Stimulated activated effector memory CD8-positive, alpha-beta T cell treated with anti-CD3 and anti-CD28 coated beads, Interleukin-12 subunit alpha, Interleukin-12 subunit beta, amount 100 ng/mL, for 72 hours (primary cell): ENCODE measurements around the gene SERPINA10.

Experiments used
- ATAC-seq: fragments of 150-1000 bp; cut with Tn5 transposase; 2 replicates; pipeline ENCODE4 v1.10.0; 2021
- DNase-seq, 2 donors: peaks; one replicate each; pipeline ENCODE4 v3.0.0; 2021 to 2022; ENCODE audit warnings: low spot score in 2 of 2
- H3K27ac Mint-ChIP-seq: one replicate; pipeline ENCODE4 v1.8.0; 2022; ENCODE audit warnings: mild to moderate bottlenecking, mixed read lengths
- H3K36me3 Mint-ChIP-seq: one replicate; pipeline ENCODE4 v1.8.0; 2022; ENCODE audit warnings: mild to moderate bottlenecking, mixed read lengths
- H3K4me1 Mint-ChIP-seq: one replicate; pipeline ENCODE4 v1.8.0; 2022; ENCODE audit warnings: mixed read lengths
- H3K4me3 Mint-ChIP-seq: one replicate; pipeline ENCODE4 v1.8.0; 2022; ENCODE audit warnings: mild to moderate bottlenecking, mixed read lengths
- H3K9me3 Mint-ChIP-seq: one replicate; pipeline ENCODE4 v1.8.0; 2022; ENCODE audit warnings: mixed read lengths

Gene SERPINA10, protein sequence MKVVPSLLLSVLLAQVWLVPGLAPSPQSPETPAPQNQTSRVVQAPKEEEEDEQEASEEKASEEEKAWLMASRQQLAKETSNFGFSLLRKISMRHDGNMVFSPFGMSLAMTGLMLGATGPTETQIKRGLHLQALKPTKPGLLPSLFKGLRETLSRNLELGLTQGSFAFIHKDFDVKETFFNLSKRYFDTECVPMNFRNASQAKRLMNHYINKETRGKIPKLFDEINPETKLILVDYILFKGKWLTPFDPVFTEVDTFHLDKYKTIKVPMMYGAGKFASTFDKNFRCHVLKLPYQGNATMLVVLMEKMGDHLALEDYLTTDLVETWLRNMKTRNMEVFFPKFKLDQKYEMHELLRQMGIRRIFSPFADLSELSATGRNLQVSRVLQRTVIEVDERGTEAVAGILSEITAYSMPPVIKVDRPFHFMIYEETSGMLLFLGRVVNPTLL

DNA sequence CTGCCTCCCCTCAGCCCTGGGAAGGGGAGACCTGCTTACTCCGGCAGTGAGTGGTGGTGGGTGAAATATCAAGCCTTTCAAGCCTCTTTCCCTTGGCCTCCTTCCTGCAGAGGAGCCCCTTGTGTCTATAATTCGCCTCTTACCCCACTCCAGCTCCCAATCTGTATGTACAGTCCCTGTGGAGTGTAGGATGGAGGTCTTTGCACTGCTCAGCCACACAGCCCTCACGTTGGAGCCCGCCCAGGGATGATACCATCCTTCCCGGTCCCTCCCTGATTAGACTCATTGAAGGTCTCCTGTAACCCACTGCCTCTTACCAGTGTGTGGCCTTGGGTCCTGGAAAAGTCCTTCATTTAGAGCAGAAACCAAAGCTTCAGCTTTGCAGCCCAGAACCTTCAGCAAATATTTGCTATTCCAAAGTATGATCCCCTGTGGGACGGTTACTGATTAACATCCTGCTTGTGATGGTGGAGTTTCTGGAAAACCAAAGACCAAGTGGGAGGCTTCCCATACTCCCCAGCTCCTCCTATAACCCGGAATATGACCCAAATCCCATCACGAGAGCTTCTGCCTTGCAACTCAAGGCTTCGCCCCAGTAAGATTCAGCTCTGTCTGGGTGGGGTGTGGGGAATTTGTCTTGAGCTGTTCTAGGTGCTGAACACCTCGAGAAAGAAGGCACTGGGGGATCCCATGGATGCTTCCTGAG is at the start of gene SERPINA10:
Gene SERPINA10 (minus strand): TSS at position 397 of the 706 bp plus-strand sequence. CDS start 2,675 bp downstream, outside the sequence.
- ATAC-seq: peak; percentile 24
- DNase-seq: no peak
- Mint-ChIP-seq H3K36me3 (no peaks in the 10 kb centered on the region), H3K4me3 (no peak within 1 kb of the TSS), H3K27ac (no peak within 1 kb of the TSS), H3K9me3 (no peaks in the 10 kb centered on the region), H3K4me1 (no peaks in the 10 kb centered on the region)

DNA sequence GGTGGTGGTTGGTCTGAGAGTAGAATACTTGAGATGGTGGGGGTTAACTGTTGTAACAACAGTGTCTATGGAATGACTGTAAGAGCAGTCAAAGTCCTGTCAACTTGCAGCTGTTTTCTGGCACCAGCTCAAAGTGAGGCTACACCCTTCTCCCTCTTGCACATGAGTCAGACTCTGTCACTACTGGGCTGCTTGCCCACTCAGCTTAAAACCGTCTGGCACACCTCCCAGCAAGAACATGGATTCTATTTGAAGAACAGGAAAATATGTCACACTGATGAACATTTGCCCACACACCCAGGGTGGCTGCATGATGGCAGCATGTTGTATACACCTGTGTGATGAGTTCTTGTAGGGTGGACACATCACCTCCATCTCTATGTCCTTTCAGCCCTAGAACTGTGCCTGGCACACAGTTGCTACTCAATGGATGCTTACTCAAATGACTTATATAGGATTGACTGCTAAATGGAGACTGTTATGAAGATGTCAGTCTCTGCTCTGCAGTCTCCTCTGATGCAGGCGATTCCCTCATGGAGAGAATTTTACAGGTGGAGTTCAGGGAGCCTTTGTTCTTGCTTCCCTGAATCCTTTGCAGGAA is 49.4 kb upstream of the SERPINA10 start:
- H3K36me3 Mint-ChIP-seq: no peaks in the 10 kb centered on the region
- H3K4me1 Mint-ChIP-seq: peaks cover 23% of the 10 kb centered on the region
- no peak overlapping the region for H3K4me3 Mint-ChIP-seq
- H3K27ac Mint-ChIP-seq: peak overlapping the region; percentile 5
- ATAC-seq (peak; percentile 75), DNase-seq (peak in 1 of 2 donors; percentile 46)
- H3K9me3 Mint-ChIP-seq: peaks cover 6% of the 10 kb centered on the region

DNA sequence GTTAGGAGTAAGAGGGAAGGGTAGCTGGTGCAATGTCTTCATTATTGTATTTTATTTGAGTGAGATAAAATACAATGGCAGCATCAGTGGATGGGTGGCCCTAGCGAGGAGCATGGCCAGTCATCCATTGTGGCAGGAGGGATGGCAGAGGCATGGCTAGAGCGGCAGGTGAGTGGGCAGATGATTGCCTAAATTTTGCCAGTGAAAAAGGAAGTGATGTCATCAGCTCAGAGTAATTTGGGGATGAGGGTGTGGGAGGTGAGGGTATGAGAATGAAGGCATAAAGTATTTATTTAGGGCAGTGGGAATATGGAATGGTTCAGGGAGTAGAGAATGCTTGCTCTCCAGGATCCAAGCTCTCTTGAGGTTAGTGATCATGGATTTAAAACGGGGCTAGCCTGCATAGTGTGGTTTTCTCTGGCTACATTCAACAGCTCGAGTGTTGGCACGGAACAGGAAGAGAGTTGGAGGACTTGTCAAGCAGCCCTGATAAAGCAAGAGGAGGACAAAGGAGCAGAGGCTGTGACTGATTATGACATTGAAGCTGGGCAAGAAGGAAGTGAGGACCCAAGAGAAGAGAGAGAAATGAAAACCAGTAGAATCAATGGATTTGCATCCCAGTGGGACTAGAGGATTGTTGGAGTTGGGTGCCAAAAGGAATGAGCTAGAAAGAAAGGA is 48.7 kb upstream of the SERPINA10 start:
- peak overlapping the region; percentile 5 for H3K27ac Mint-ChIP-seq
- H3K4me3 Mint-ChIP-seq: peak overlapping the region; percentile 1
- H3K36me3 Mint-ChIP-seq: no peaks in the 10 kb centered on the region
- no peak for DNase-seq
- peaks cover 6% of the 10 kb centered on the region for H3K9me3 Mint-ChIP-seq
- no peak for ATAC-seq
- H3K4me1 Mint-ChIP-seq: peaks cover 23% of the 10 kb centered on the region

DNA sequence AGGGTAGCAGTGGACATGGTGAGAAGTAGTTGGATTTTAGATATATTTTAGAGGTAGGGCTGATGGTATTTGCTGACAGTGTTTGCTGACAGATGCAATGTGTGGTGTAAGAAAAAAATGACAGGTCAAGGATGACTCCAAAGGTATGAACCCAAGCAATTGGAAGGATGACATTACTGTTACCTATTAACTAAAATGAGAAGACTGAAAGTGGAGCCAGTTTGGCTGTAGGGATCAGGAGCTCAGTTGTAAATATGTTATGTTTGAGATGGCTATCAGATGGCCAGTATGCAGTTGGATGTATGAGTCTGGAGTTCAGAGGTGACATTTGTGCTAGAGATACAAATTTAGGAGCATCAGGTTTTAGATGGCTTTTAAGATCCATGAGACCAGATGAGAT is 47.5 kb upstream of the SERPINA10 start:
- ATAC-seq: no peak
- peaks cover 18% of the 10 kb centered on the region for H3K4me1 Mint-ChIP-seq

DNA sequence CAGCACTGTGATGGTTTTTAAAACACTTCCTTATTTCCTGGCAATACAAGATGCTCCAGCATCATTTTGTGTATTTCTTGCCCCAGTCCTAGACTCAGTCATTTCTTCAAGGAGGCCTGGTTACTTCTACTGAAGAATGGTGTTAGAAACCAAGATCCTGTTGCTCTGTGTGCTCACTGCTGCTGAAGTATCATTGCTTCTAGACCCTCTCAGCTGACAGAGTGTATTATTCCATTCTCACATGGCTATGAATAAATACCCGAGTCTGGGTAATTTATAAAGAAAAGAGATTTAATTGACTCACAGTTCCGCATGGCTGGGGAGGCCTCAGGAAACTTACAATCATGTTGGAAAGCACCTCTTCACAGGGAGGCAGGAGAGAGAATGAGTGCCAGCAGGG is 45.0 kb upstream of the SERPINA10 start:
- DNase-seq (no peak), ATAC-seq (no peak)
- H3K36me3 Mint-ChIP-seq: no peaks in the 10 kb centered on the region
- peaks cover 6% of the 10 kb centered on the region for H3K9me3 Mint-ChIP-seq
- peaks cover 18% of the 10 kb centered on the region for H3K4me1 Mint-ChIP-seq
- H3K27ac Mint-ChIP-seq: no peak overlapping the region
- no peak overlapping the region for H3K4me3 Mint-ChIP-seq

More for the DNA sequence above, 47.5 kb upstream of the SERPINA10 start:
- no peak overlapping the region for H3K27ac Mint-ChIP-seq
- H3K36me3 Mint-ChIP-seq: no peaks in the 10 kb centered on the region
- no peak for DNase-seq
- H3K4me3 Mint-ChIP-seq: no peak overlapping the region
- peaks cover 6% of the 10 kb centered on the region for H3K9me3 Mint-ChIP-seq

DNA sequence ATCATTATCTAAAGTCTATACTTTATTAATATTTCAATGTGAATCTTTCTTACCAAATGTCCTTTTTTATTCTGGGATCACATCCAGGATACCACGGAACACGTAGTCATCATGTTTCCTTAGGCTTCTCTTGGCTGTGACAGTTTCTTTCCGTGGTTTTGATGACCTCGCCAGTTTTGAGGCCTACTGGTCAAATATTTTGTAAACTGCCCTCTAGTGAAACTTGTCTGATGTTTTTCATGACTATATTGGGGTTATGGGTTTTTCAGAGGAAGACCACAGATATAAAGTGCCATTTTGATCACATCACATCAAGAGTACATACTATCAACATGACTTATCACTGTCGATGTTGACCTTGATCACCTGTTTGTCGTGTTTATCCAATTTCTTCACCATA is 44.2 kb upstream of the SERPINA10 start:
- Mint-ChIP-seq H3K9me3 (peaks cover 6% of the 10 kb centered on the region), H3K4me3 (no peak overlapping the region), H3K27ac (no peak overlapping the region), H3K36me3 (no peaks in the 10 kb centered on the region), H3K4me1 (peaks cover 18% of the 10 kb centered on the region)
- peak; percentile 26 for ATAC-seq
- no peak for DNase-seq

DNA sequence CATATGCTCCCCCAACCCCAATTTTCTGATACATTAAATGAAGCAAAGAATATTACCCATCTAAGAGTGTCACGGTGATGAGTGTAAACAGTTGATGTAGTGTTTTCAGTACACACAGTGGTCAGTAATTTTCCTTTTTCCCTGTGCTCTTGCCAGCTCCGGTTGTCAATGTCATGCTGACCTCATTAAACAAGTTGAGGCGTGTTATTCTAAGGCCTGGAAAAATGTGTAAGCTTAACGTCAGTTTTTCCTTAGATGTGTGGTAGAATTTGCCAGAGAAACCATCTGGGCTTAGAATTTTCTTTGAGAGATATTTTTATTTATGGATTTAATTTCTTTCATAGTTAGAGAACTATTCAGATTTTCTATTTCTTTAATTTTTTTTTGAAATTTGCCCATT is 41.8 kb upstream of the SERPINA10 start:
- no peaks in the 10 kb centered on the region for H3K36me3 Mint-ChIP-seq
- H3K27ac Mint-ChIP-seq: no peak overlapping the region
- DNase-seq: no peak
- no peak for ATAC-seq
- no peaks in the 10 kb centered on the region for H3K4me1 Mint-ChIP-seq
- H3K4me3 Mint-ChIP-seq: no peak overlapping the region
- no peaks in the 10 kb centered on the region for H3K9me3 Mint-ChIP-seq

DNA sequence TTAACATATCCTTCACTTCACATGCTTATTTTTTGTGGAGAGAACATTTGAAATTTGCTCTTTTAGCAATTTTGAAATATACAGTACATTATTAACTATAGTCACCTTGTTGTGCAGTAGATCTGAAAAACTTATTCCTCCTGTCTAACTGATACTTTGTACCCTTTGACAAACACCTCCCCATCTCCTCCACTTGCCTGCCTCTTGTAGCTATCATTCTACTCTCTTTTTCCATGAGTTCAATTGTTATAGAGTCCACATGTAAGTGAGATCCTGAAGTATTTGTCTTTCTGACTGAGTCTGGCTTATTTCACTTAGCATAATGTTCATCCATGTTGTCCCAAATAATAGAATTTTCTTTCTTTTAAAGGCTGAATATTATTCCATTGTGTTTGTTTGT is 39.5 kb upstream of the SERPINA10 start:
- H3K9me3 Mint-ChIP-seq: no peaks in the 10 kb centered on the region
- no peak for DNase-seq
- no peak overlapping the region for H3K4me3 Mint-ChIP-seq
- H3K27ac Mint-ChIP-seq: no peak overlapping the region
- H3K36me3 Mint-ChIP-seq: no peaks in the 10 kb centered on the region
- H3K4me1 Mint-ChIP-seq: no peaks in the 10 kb centered on the region
- ATAC-seq: no peak

DNA sequence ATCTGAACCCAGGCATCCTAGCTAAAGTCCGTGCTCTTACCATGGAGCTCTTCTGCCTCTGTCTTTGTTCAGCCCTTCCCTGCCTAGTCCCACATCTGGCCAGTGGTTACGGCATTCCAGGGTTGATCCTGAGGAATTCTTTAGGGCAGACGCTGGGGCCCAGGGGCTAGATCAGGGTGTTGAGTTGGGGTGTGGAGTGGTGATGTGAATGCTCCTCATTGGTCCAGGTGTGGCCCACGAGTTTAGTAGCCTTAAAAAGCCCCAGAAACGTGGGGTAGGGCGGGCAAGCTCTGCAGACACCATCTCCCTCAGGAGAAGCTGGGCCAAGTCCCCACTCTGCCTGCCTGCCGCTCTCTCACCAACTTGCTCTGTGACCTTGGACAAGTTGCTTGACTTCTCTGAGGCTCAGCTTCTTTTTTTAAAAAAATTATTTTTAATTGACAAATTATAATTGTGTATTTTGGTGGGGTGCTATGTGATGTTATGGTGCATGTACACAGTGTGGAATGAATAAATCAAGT is 39.1 kb upstream of the SERPINA10 start:
- Mint-ChIP-seq H3K9me3 (no peaks in the 10 kb centered on the region), H3K4me3 (no peak overlapping the region), H3K4me1 (no peaks in the 10 kb centered on the region), H3K36me3 (no peaks in the 10 kb centered on the region), H3K27ac (no peak overlapping the region)
- ATAC-seq (no peak), DNase-seq (peak in 1 of 2 donors; percentile 37)

DNA sequence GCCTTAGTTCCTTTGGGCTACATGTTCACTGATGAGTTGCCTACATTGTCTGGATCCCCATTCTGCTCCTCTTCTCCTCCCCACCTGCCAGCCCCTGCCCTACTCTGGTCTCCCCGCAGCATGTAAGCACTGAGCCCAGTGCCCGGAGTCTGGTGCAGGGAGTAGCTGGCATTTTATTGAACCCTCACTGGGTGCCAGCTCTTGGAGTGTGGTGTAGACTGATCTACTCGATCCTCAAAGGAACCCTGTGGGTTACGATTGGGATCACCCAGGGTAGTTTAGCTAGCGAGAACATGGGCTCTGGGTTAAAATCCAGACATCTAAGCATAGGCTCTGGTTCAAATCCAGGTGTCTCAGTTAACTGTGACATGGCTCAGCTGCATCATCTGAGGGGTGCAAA is 38.4 kb upstream of the SERPINA10 start:
- DNase-seq (peak in 1 of 2 donors; percentile 41), ATAC-seq (peak; percentile 26)
- Mint-ChIP-seq H3K9me3 (no peaks in the 10 kb centered on the region), H3K4me1 (no peaks in the 10 kb centered on the region), H3K36me3 (no peaks in the 10 kb centered on the region), H3K4me3 (no peak overlapping the region), H3K27ac (no peak overlapping the region)

DNA sequence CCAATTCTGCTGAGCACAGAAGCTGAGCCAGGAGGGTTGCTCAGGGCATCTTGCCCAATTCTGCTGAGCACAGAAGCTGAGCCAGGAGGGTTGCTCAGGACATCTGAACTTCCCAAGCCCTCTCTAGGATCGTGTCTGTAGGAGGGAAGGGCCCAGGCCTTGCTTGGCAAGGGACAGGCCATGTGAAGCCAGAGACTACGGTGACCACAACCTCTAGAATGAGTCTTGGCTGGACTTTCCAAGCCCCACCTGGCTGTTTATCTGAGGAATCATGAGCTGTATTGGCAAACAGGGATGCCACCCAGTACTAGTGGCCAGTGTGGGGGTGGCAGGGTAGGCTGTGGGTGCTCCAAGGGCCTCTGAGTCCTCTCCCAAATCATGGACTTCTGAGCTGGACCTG is 37.8 kb upstream of the SERPINA10 start:
- Mint-ChIP-seq H3K36me3 (no peaks in the 10 kb centered on the region), H3K4me3 (no peak overlapping the region), H3K9me3 (no peaks in the 10 kb centered on the region), H3K27ac (no peak overlapping the region), H3K4me1 (no peaks in the 10 kb centered on the region)
- no peak for ATAC-seq
- no peak for DNase-seq

DNA sequence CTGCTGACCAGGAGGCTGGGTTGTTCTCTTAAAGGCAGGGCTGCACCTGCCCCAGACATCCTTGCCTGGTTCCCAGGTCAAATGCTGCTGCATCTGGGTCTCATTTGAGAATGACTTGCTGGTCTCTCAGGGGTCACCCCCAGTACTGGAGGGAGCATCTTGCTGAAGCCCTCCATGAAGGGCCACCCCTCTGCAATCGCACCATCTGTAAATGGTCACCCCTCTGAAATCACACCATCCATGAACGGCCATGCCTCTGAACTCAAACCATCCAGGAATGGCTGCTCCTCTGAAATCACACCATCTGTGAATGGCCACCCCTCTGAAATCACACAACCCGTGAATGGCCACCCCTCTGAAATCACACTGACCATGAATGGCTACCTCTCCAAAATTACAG is 37.4 kb upstream of the SERPINA10 start:
- Mint-ChIP-seq H3K9me3 (no peaks in the 10 kb centered on the region), H3K4me1 (no peaks in the 10 kb centered on the region), H3K27ac (no peak overlapping the region), H3K4me3 (no peak overlapping the region), H3K36me3 (no peaks in the 10 kb centered on the region)
- ATAC-seq: no peak
- peak in 1 of 2 donors; percentile 35 for DNase-seq

DNA sequence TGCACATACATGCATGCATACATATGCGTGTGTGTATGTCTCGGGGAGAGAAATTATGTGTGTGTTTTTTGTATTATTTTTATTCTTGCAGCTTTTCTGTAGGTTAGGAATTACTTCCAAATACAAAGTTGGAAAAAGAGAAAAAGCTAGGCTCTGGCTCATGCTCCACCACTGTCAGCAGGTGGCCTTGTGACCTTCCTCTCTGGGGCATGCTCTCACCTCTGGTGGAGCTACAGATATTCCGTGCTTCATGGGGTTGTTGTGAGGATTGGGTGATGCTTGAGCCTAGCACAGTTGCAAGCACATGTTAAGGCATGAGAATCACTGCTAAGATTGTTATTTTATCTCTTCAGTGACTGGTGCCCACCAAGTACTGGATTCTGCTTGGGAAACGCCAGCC is 36.8 kb upstream of the SERPINA10 start:
- H3K9me3 Mint-ChIP-seq: no peaks in the 10 kb centered on the region
- no peak for DNase-seq
- no peak overlapping the region for H3K4me3 Mint-ChIP-seq
- no peak overlapping the region for H3K27ac Mint-ChIP-seq
- no peak for ATAC-seq
- no peaks in the 10 kb centered on the region for H3K36me3 Mint-ChIP-seq
- H3K4me1 Mint-ChIP-seq: no peaks in the 10 kb centered on the region

DNA sequence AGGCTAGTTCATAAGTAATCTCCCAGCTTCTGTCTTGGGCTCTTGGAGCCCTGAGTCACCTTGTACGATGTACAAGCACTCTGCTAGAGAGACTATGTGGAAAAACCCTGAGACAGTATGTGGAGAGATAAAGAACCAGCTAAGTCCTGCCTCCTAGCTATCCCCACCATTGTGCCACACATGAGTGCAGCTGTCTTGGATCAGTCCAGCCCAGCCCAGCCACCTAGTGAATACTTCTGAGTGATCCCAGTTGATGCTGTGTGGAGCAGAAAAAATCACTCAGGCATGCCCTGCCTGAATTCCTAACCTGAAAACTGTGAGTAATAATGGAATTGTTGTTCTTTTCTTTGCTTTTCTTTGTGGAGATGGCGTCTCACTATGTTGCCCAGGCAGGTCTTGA is 35.1 kb upstream of the SERPINA10 start:
- H3K27ac Mint-ChIP-seq: no peak overlapping the region

More for the DNA sequence above, 35.1 kb upstream of the SERPINA10 start:
- H3K4me3 Mint-ChIP-seq: no peak overlapping the region
- ATAC-seq: peak; percentile 37
- peak in 1 of 2 donors; percentile 29 for DNase-seq
- H3K4me1 Mint-ChIP-seq: no peaks in the 10 kb centered on the region
- H3K36me3 Mint-ChIP-seq: no peaks in the 10 kb centered on the region
- no peaks in the 10 kb centered on the region for H3K9me3 Mint-ChIP-seq
